K562 (cell line): Measurements from ENCODE around the gene SYK. TPM values are rescaled to one million over a fixed set of nuclear protein-coding genes. Genes with fewer than 3 reads are reported as not detected.

Experiments used
- ATAC-seq: fragments of 200-7000 bp; cut with Tn5 transposase; 3 replicates; pipeline ENCODE4 v1.9.1; 2020; ENCODE audit warnings: moderate library complexity
- BruUV-seq: library from RNA; stranded (reverse); fragments of 400-500 nt; replicated peaks from 2 replicates; lab custom pipeline; 2021; lab: Mats Ljungman, UMichigan
- CTCF ChIA-PET: fragments of 300-600 bp; formaldehyde crosslinking; extraction: SDS; loops from one replicate; lab custom pipeline; 2021; ENCODE audit warnings: low intra/inter-chr PET ratio; lab: Yijun Ruan, JAX
- POLR2A ChIA-PET: fragments of 300-600, 350-650 bp; sonication (Branson Sonifier 250); formaldehyde crosslinking; extraction: SDS; loops from one replicate; lab custom pipeline; 2021; ENCODE audit warnings: antibody characterized with exemption, inconsistent platforms; lab: Yijun Ruan, JAX
- DNase-seq, 4 experiments: peaks; one replicate each; pipeline versions ENCODE4 v3.0.0 to v3.0.0-alpha.2; 2011 to 2018; ENCODE audit warnings: low spot score in 3 of 4, mixed read lengths in 3 of 4; ENCODE audit errors: extremely low read depth in 1 of 4
- FAIRE-seq: peaks from 2 replicates; lab custom pipeline; 2011; peaks lifted over from hg19 to GRCh38; lab: Jason Lieb, UNC
- H2AFZ ChIP-seq: 2 replicates; pipeline ENCODE4 v1.6.0; 2011; ENCODE audit warnings: low read depth, low read length, control low read depth, inconsistent platforms
- H3K27ac ChIP-seq: fragments of 200-600 bp; 3 replicates; pipeline ENCODE4 v1.8.0; 2011; ENCODE audit warnings: low read depth, mild to moderate bottlenecking, control low read depth, inconsistent platforms, low read length, moderate library complexity, mixed read lengths; ENCODE audit errors: extremely low read depth
- H3K27me3 ChIP-seq, 2 experiments: fragments of 300-600 bp in 1 of 2; 2 replicates in 1 of 2; 3 replicates in 1 of 2; pipeline versions ENCODE4 v1.6.0 to v1.8.0; 2011; ENCODE audit warnings: inconsistent platforms in 2 of 2, low read length in 2 of 2, mild to moderate bottlenecking in 1 of 2, mixed read lengths in 1 of 2, moderate library complexity in 1 of 2; ENCODE audit not compliant: control insufficient read depth in 2 of 2, insufficient read depth in 2 of 2
- H3K36me3 ChIP-seq: fragments of 300-600 bp; 3 replicates; pipeline ENCODE4 v1.8.0; 2011; ENCODE audit warnings: mild to moderate bottlenecking, low read length, inconsistent platforms; ENCODE audit not compliant: control insufficient read depth, insufficient read depth
- H3K4me1 ChIP-seq, 2 experiments: fragments of 200-600 bp in 1 of 2; replicated peaks in 1 of 2; 2 replicates in 1 of 2; 3 replicates in 1 of 2; pipeline versions ENCODE4 v1.5.1 to v1.8.0; 2011; ENCODE audit warnings: inconsistent platforms in 2 of 2, low read length in 2 of 2, mild to moderate bottlenecking in 1 of 2, mixed read lengths in 1 of 2, moderate library complexity in 1 of 2; ENCODE audit not compliant: control insufficient read depth in 2 of 2, insufficient read depth in 2 of 2
- H3K4me2 ChIP-seq: 2 replicates; pipeline ENCODE4 v1.6.1; 2011; ENCODE audit warnings: low read length, control low read depth, inconsistent platforms, mixed read lengths; ENCODE audit not compliant: insufficient read depth
- H3K4me3 ChIP-seq: fragments of 200-600 bp; sonication (generic), shearing (Covaris generic); 2 replicates; pipeline ENCODE4 v1.5.1; 2016; ENCODE audit warnings: control low read depth, inconsistent platforms
- H3K79me2 ChIP-seq: fragments of 200-600 bp; 3 replicates; pipeline ENCODE4 v1.8.0; 2011; ENCODE audit warnings: low read length, inconsistent platforms; ENCODE audit not compliant: control insufficient read depth, insufficient read depth
- H3K9ac ChIP-seq, 2 experiments: 2 replicates each; pipeline versions ENCODE4 v1.6.0 to v1.6.1; 2011; ENCODE audit warnings: low read depth in 2 of 2, low read length in 2 of 2, control low read depth in 1 of 2, inconsistent platforms in 1 of 2, mild to moderate bottlenecking in 1 of 2, mixed read lengths in 1 of 2; ENCODE audit not compliant: insufficient read depth in 1 of 2
- H3K9me1 ChIP-seq: one replicate; pipeline ENCODE4 v1.6.0; 2011; ENCODE audit warnings: inconsistent platforms, mild to moderate bottlenecking, low read length, moderate library complexity; ENCODE audit not compliant: control insufficient read depth, insufficient read depth
- H3K9me3 ChIP-seq: replicated peaks from 2 replicates; pipeline ENCODE4 v1.5.1; 2011; ENCODE audit warnings: low read depth, low read length, inconsistent platforms; ENCODE audit not compliant: control insufficient read depth, insufficient read depth
- H4K20me1 ChIP-seq: replicated peaks from 2 replicates; pipeline ENCODE4 v1.6.1; 2011; ENCODE audit warnings: low read length, inconsistent platforms, mixed read lengths; ENCODE audit not compliant: control insufficient read depth, insufficient read depth
- MBD1 ChIP-seq: fragments of 250-450 bp; sonication (Bioruptor Pico); IDR thresholded peaks from 2 replicates; pipeline ENCODE4 v1.8.0; 2022; ENCODE audit warnings: inconsistent platforms
- ZNF316 ChIP-seq: fragments of 450-650 bp; IDR thresholded peaks from 2 replicates; pipeline ENCODE4 v1.6.1; 2016
- WGBS: fragments of 100-300 bp; shearing (Covaris generic); methylation state at CpG from one replicate; pipeline ENCODE4 v1.1.6; 2016; ENCODE audit warnings: low coverage, mixed read lengths; ENCODE audit not compliant: insufficient coverage; ENCODE audit errors: missing lambda C conversion rate; 5-methylcytosine and 5-hydroxymethylcytosine counted together
- in situ Hi-C: fragments of 300-500 bp; cut with MboI; formaldehyde crosslinking; loops from 4 replicates; pipeline ENCODE4 v1.15.0; 2018; ENCODE audit warnings: inconsistent platforms, mixed read lengths
- intact Hi-C: fragments of 100-400 bp; cut with micrococcal nuclease; formaldehyde crosslinking; loops from 2 replicates; pipeline ENCODE4 v1.14.2; 2022
- polyA plus RNA-seq, 8 experiments: library from polyadenylated mRNA; depleted of rRNA in 4 of 8; stranded (reverse) in 5 of 8; unstranded in 3 of 8; fragments of >200 nt; fragmentation: Nextera tagmentation in 2 of 8; fragmentation: Illumina TruSeq in 1 of 8; extraction: Ambion mirVana in 2 of 8; extraction: Trizol in 1 of 8; gene quantifications; 2 replicates each; pipeline versions ENCODE4 v1.2.1 to v1.2.3, GENCODE V29; 2011 to 2014; ENCODE audit warnings: inconsistent platforms in 1 of 8, missing spikeins in 1 of 8
- total RNA-seq, 7 experiments: library from RNA; depleted of rRNA in 6 of 7; stranded (reverse); fragments of >200 nt in 6 of 7; fragmentation: Illumina TruSeq in 2 of 7; extraction: Trizol in 2 of 7; gene quantifications; 2 replicates each; pipeline versions ENCODE4 v1.2.1 to v1.2.3, GENCODE V29; 2011 to 2021; ENCODE audit warnings: low replicate concordance in 1 of 7

Gene SYK
- total and polyA plus RNA-seq, 9 of the 15 experiments (the other 6 are each of a cell fraction or from before 2014, with no cell fraction given) = 3.9 to 32.7 (median 16.7) TPM

DNA sequence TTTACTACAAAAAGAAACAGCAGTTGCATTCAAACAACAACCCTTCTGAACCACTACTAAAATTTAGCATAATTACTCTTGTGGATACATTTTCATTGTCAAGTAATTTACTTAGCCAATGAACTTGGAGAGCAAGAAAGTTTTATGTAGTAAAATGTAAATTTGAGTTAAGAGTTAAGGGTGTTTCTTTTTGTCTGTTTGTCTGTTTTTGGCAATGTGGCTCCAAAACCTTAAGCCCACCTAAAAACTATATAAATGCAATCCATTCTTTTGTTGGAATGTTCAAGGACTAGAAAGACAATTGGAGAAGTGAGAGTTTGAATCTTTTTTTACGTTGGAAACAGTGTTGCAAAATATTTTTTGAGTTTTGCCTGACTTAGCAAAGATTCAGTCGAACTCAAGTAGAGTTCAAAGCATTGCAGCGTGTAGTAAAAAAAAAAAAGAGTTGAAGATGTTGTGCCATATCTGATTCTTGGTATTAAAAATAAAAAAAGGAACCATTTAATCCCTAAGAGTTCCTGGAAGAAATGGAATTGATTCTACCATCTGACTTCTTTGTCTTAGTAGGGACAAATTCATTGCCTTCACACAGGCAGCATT lies 867 bp downstream of the SYK start:
- no peaks in the 10 kb centered on the region for H3K9me1 ChIP-seq
- peaks cover 4% of the 10 kb centered on the region for H3K36me3 ChIP-seq
- H3K9me3 ChIP-seq = no peaks in the 10 kb centered on the region
- no peaks in the 10 kb centered on the region for H3K27me3 ChIP-seq
- peak overlapping the region; percentile 78 for H3K27ac ChIP-seq
- H3K4me2 ChIP-seq = peak overlapping the region; percentile 78
- intact Hi-C loops = no loop called here
- CTCF ChIA-PET = no interaction called here
- H3K4me1 ChIP-seq = peaks cover 11 to 16% of the 10 kb centered on the region in 2 experiments
- H3K79me2 ChIP-seq = peaks cover 48% of the 10 kb centered on the region
- peak overlapping the region in 1 of 2 experiments; percentile 66; a peak in 3 of 4 replicates for H3K9ac ChIP-seq
- ATAC-seq (no peak), FAIRE-seq (no peak)
- TF ChIP-seq MBD1 (no peak), ZNF316 (0 out of 2 replicates have a peak, but pooled peaks have one; percentile 2)
- TF ChIP-seq, all 486 proteins: peak for 1
- Histone ChIP-seq H3K4me3 (peak overlapping the region; percentile 51), H4K20me1 (no peaks in the 10 kb centered on the region), H2AFZ (peak overlapping the region; percentile 78)
- POLR2A ChIA-PET = interaction anchor here (1.6 kb wide), 1 partner anchor 13 kb away, joined by 4 read pairs; no protein-coding TSS in a partner anchor
- in situ Hi-C loops = no loop called here
- WGBS = 0% methylated on average over 1 of the region's 3 CpGs
- no peak for DNase-seq
- BruUV-seq = TSS peak; percentile 33
